ENCODE data around the gene CGGBP1.

GRCh38 chr3:88093266-88093665 is 34.5 kb upstream of the CGGBP1 start:
- TF ChIP-seq EZH2 (IDR thresholded peaks at IDR 0.05; ENCODE audit: borderline replicate concordance, low read depth, low read length, severe bottlenecking) (no peak), CTCF (IDR thresholded peaks at IDR 0.05; ENCODE audit: borderline replicate concordance, extremely low read depth, low read length, poor library complexity, severe bottlenecking) (no peak)

Data from DND-41 (cell line).